C4-2B (cell line): Measurements from ENCODE around the gene SELENOM.

Source experiments
- ZFX ChIP-seq: fragments of 450-650 bp; IDR thresholded peaks from 2 replicates; pipeline ENCODE4 v1.6.1; 2017
- TF ChIP-seq, protein P1 (sequence below): fragments of 450-650 bp; conservative IDR thresholded peaks from 2 replicates; pipeline ENCODE4 v1.5.1; 2017; ENCODE audit warnings: mild to moderate bottlenecking

DNA sequence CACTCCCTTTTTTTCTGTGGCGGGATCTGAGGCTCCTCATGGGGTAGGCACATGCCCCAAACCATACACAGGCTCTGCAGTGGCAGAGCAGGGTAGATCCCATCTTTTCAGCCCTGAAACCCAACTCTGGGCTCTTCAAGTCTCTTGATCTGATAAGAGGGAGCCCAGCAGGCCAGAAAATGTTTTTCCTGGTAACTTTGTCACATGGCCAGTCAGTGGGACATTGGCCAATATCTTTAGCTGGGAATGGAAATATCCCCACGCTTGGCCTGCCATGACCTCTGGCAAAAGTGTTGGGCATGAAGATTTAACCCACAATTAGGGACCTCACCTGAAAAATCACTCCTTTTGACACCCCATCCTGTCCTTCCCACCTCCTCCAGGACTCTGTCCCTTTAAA, 23.5 kb upstream of the SELENOM start:
- TF ChIP-seq, protein P1, sequence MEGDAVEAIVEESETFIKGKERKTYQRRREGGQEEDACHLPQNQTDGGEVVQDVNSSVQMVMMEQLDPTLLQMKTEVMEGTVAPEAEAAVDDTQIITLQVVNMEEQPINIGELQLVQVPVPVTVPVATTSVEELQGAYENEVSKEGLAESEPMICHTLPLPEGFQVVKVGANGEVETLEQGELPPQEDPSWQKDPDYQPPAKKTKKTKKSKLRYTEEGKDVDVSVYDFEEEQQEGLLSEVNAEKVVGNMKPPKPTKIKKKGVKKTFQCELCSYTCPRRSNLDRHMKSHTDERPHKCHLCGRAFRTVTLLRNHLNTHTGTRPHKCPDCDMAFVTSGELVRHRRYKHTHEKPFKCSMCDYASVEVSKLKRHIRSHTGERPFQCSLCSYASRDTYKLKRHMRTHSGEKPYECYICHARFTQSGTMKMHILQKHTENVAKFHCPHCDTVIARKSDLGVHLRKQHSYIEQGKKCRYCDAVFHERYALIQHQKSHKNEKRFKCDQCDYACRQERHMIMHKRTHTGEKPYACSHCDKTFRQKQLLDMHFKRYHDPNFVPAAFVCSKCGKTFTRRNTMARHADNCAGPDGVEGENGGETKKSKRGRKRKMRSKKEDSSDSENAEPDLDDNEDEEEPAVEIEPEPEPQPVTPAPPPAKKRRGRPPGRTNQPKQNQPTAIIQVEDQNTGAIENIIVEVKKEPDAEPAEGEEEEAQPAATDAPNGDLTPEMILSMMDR, result no peak
- no peak for TF ChIP-seq ZFX
